GM10266 (cell line): Measurements from ENCODE around the gene TMEM250.

Source experiments
- DNase-seq: peaks from one replicate; pipeline ENCODE4 v3.0.0; 2012; ENCODE audit errors: extremely low spot score
- CTCF ChIP-seq: IDR thresholded peaks from 2 replicates; pipeline ENCODE4 v1.5.1; 2012; ENCODE audit warnings: mild to moderate bottlenecking, low read depth; ENCODE audit not compliant: control insufficient read depth, insufficient read depth; ENCODE audit errors: missing control alignments

The TMEM250 gene

GRCh38 chr9:136147038-136147889 lies 28.6 kb upstream of the TMEM250 start:
- no peak for TF ChIP-seq CTCF
- no peak for DNase-seq

GRCh38 chr9:136146126-136147037 lies 27.7 kb upstream of the TMEM250 start:
- TF ChIP-seq CTCF = no peak

GRCh38 chr9:136145580-136145979 lies 26.9 kb upstream of the TMEM250 start:
- no peak for DNase-seq
- no peak for TF ChIP-seq CTCF

More at GRCh38 chr9:136146126-136147037, 27.7 kb upstream of the TMEM250 start:
- DNase-seq = no peak

- no peak for DNase-seq
- TF ChIP-seq CTCF = no peak
These were observed 25.8 kb upstream of the TMEM250 start for GRCh38 chr9:136144450-136144849.

GRCh38 chr9:136143215-136144001 lies 24.7 kb upstream of the TMEM250 start:
- no peak for DNase-seq
- TF ChIP-seq CTCF = peak; percentile 19

- DNase-seq = no peak
- TF ChIP-seq CTCF = no peak
These were observed 24.2 kb upstream of the TMEM250 start for GRCh38 chr9:136142859-136143214.
